PC-3 (cell line): ENCODE measurements around the gene ZFP36L2.

Experiments used
- CTCF ChIP-seq: fragments of 300-600 bp; sonication (generic); conservative IDR thresholded peaks from 2 replicates; pipeline ENCODE4 v1.5.1; 2017; ENCODE audit warnings: antibody characterized with exemption, low read depth, mild to moderate bottlenecking, low read length
- EZH2 ChIP-seq: fragments of 300-600 bp; sonication (generic); IDR thresholded peaks from one replicate; pipeline ENCODE4 v1.6.1; 2017; ENCODE audit warnings: antibody characterized with exemption, mild to moderate bottlenecking, low read length; ENCODE audit not compliant: unreplicated experiment
- EZH2phosphoT487 ChIP-seq: fragments of 300-600 bp; sonication (generic); IDR thresholded peaks from 2 replicates; pipeline ENCODE4 v1.6.1; 2018; ENCODE audit warnings: mild to moderate bottlenecking, antibody characterized with exemption, low read length, borderline replicate concordance

DNA sequence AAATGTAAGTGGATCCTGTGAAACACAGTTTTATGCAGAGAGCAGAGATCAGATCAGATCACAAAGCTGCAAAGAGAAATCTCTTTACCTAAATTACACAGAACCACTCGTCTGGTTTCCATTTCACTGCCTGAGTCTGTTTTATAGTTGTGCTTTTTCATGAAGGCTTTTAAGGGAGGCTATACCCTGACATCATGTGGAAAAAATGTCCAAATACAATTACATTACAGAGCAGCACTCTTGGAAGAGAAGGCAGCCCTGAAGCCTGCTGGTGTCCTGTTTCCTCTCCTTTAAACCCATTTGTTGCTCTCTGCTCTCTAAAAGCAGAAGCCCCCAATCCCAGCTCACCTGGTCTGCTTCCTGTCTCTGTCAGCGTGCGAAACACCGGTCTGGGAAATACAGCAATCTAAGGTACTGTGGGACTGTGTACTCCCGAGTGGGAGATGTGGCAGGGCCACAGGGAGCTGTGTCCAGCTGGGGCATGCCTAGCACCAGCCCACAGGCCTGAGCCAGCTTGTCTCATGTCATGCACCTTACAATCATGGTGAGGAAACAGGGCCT, 24.8 kb upstream of the ZFP36L2 start:
- no peak for TF ChIP-seq CTCF
- TF ChIP-seq EZH2, result no peak
- no peak for TF ChIP-seq EZH2phosphoT487
